Thyroid gland (tissue), 4 donors: ENCODE measurements around the gene CPT1C.

ENCODE experiments used
- CTCF ChIP-seq, 6 experiments: fragments of 200-600 bp in 3 of 6; fragments of 450-650 bp in 3 of 6; sonication (generic) in 3 of 6; IDR thresholded peaks; one replicate each; pipeline ENCODE4 v1.5.1; 2016 to 2019; ENCODE audit warnings: antibody characterized with exemption in 6 of 6, mild to moderate bottlenecking in 2 of 6, inconsistent platforms in 1 of 6, moderate library complexity in 1 of 6
- POLR2A ChIP-seq, 2 donors: fragments of 450-650 bp; IDR thresholded peaks; one replicate each; pipeline ENCODE4 v1.6.1; 2017; ENCODE audit warnings: antibody characterized with exemption in 2 of 2, mild to moderate bottlenecking in 2 of 2, moderate library complexity in 1 of 2

DNA sequence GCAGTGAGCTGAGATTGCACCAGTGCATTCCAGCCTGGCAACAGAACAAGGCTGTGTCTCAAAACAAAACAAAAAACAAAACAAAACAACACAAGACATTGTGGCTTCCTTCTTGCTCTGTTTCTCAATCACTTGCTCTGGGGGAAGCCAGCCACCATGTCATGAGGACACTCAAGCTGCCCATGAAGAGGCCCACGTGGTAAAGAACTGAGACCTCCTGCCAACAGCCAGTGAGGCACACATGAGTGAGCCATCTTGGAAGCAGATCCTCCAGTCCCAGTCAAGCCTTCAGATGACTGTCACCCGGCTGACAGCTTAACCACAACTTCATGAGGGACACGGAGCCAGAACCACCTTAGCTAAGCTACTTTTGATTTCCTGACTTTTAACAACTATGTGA is 25.2 kb downstream of the CPT1C start:
- TF ChIP-seq CTCF (IDR thresholded peaks at IDR 0.05), result no peak
- no peak for TF ChIP-seq POLR2A (IDR thresholded peaks at IDR 0.05)
